Spleen (tissue), 11 donors: ENCODE results near the gene OBSCN. TPM values are rescaled to one million over a fixed set of nuclear protein-coding genes. Genes with fewer than 3 reads are reported as not detected.

Experiments used
- DNase-seq: peaks from one replicate; pipeline ENCODE4 v3.0.0-alpha.2; 2020
- H3K27ac ChIP-seq, 8 donors: fragments of 200-600 bp; sonication (generic) in 7 of 8; 1 replicate in 4 of 8; 2 replicates in 4 of 8; pipeline versions ENCODE4 v1.5.0 to v1.8.0; 2016 to 2021; ENCODE audit warnings: inconsistent platforms in 4 of 8, mild to moderate bottlenecking in 4 of 8, moderate library complexity in 1 of 8
- H3K27me3 ChIP-seq, 7 donors: fragments of 200-600 bp; sonication (generic) in 6 of 7; replicated peaks in 1 of 7; 1 replicate in 4 of 7; 2 replicates in 3 of 7; pipeline versions ENCODE4 v1.5.0 to v1.8.0; 2016 to 2021; ENCODE audit warnings: inconsistent platforms in 3 of 7, mild to moderate bottlenecking in 1 of 7
- H3K36me3 ChIP-seq, 6 donors: fragments of 200-600 bp; sonication (generic) in 5 of 6; 1 replicate in 4 of 6; 2 replicates in 2 of 6; pipeline versions ENCODE4 v1.5.0 to v1.8.0; 2016 to 2021; ENCODE audit warnings: inconsistent platforms in 2 of 6
- H3K4me1 ChIP-seq, 6 donors: fragments of 200-600 bp; sonication (generic) in 5 of 6; 1 replicate in 3 of 6; 2 replicates in 3 of 6; pipeline versions ENCODE4 v1.5.0 to v1.8.0; 2016 to 2021; ENCODE audit warnings: inconsistent platforms in 3 of 6
- H3K4me3 ChIP-seq, 8 donors: fragments of 200-600 bp; sonication (generic) in 7 of 8; 1 replicate in 4 of 8; 2 replicates in 4 of 8; pipeline versions ENCODE4 v1.5.0 to v1.8.0; 2016 to 2021; ENCODE audit warnings: inconsistent platforms in 4 of 8, mild to moderate bottlenecking in 4 of 8, moderate library complexity in 2 of 8
- H3K9me3 ChIP-seq, 8 donors: fragments of 200-600 bp; sonication (generic) in 7 of 8; 1 replicate in 4 of 8; 2 replicates in 4 of 8; pipeline versions ENCODE4 v1.5.0 to v1.8.0; 2016 to 2021; ENCODE audit warnings: inconsistent platforms in 4 of 8
- CTCF ChIP-seq, 11 experiments: fragments of 200-600 bp in 7 of 11; fragments of 450-650 bp in 4 of 11; sonication (generic) in 4 of 11; IDR thresholded peaks in 8 of 11; conservative IDR thresholded peaks in 3 of 11; 1 replicate in 7 of 11; 2 replicates in 4 of 11; pipeline versions ENCODE4 v1.4.0 to v1.8.0; 2016 to 2021; ENCODE audit warnings: antibody characterized with exemption in 11 of 11, inconsistent platforms in 4 of 11, mild to moderate bottlenecking in 1 of 11
- POLR2A ChIP-seq, 3 donors: fragments of 450-650 bp; IDR thresholded peaks; one replicate each; pipeline ENCODE4 v1.5.1; 2017; ENCODE audit warnings: antibody characterized with exemption in 3 of 3, mild to moderate bottlenecking in 1 of 3
- POLR2AphosphoS5 ChIP-seq, 3 donors: sonication (generic); formaldehyde crosslinking; IDR thresholded peaks; one replicate each; pipeline ENCODE4 v1.5.1; 2017; ENCODE audit warnings: antibody characterized with exemption in 3 of 3
- WGBS, 5 donors: extraction: QIAGEN DNeasy Blood & Tissue Kit in 3 of 5; methylation state at CpG; one replicate each; pipeline versions ENCODE4 v1.1.5 to v1.1.7; 2013 to 2018; 5-methylcytosine and 5-hydroxymethylcytosine counted together
- intact Hi-C: fragments of 100-400 bp; cut with DNase I; formaldehyde crosslinking; loops from one replicate; pipeline ENCODE4 v1.15.0; 2023; ENCODE audit warnings: low total_unique reads
- polyA plus RNA-seq, 3 donors: library from polyadenylated mRNA; stranded (reverse); fragments of 200-250 nt; gene quantifications; one replicate each; pipeline ENCODE4 v1.2.1, GENCODE V29; 2013
- total RNA-seq, 7 donors: library from RNA; depleted of rRNA in 3 of 7; stranded (reverse); fragments of >200 nt in 3 of 7; fragmentation: NEBNext Ultra II Directional in 4 of 7; extraction: Animal tissue kit (Norgen Biotek cat#: 25700) in 4 of 7; gene quantifications; one replicate each; pipeline versions ENCODE4 v1.1.0 to v1.2.1, GENCODE V29; 2016 to 2021
- donor health status: healthy with polysubstance abuse.
- donor health status: DM: no; HTN: no; CAD: no; lungs with moderate emphysema.
- donor health status: DM: no; HTN: no; CAD: no.
- donor health status: Bipolar disorder and iron deficiency.
- donor health status: healthy.
- donor health status: DM: no; HTN: no; CAD: no.
- donor health status: DM: yes; HTN: yes; CAD: no.

The OBSCN gene
- total and polyA plus RNA-seq, 10 donors: 12.6 to 71.7 (median 41.9) TPM

DNA sequence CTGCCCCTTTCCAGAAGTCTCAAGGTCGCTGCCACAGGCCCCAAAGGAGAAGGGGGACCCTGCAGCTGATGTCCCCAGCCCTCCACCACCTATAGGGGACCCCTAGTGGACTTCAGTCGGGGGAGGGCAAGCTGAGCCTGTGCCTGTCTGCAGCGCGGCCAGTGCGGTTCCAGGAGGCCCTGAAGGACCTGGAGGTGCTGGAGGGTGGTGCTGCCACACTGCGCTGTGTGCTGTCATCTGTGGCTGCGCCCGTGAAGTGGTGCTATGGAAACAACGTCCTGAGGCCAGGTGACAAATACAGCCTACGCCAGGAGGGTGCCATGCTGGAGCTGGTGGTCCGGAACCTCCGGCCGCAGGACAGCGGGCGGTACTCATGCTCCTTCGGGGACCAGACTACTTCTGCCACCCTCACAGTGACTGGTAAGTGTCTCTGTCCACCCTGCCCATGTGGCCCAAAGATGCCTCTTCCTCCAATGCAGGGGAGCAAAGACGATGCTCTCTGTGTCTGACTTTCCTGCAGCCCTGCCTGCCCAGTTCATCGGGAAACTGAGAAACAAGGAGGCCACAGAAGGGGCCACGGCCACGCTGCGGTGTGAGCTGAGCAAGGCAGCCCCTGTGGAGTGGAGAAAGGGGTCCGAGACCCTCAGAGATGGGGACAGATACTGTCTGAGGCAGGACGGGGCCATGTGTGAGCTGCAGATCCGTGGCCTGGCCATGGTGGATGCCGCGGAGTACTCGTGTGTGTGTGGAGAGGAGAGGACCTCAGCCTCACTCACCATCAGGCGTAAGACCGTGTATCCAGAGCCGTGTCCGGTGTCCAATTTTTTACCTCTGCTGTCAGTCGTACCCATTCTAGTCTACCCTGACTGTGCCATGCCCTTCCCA, 79.9 kb downstream of the OBSCN start:
- intact Hi-C loops: no loop called here
- H3K27me3 ChIP-seq: no peaks in the 10 kb centered on the region
- no peak overlapping the region for H3K27ac ChIP-seq
- H3K4me3 ChIP-seq: no peak overlapping the region
- peak; percentile 69 for DNase-seq
- H3K9me3 ChIP-seq: no peaks in the 10 kb centered on the region
- no peak for TF ChIP-seq CTCF (IDR thresholded peaks at IDR 0.05 in 8 of 11, conservative IDR thresholded peaks at IDR 0.05 in 3 of 11)
- TF ChIP-seq POLR2A (IDR thresholded peaks at IDR 0.05): no peak
- no peak for TF ChIP-seq POLR2AphosphoS5 (IDR thresholded peaks at IDR 0.05)
- H3K36me3 ChIP-seq: peaks cover 0 to 58% (median 13%) of the 10 kb centered on the region in 6 donors
- WGBS, 5 donors: 85 to 95% (median 94%) methylated on average over 22 to 32 of the region's 32 CpGs
- peaks cover 0 to 6% (median 0%) of the 10 kb centered on the region in 6 donors for H3K4me1 ChIP-seq

DNA sequence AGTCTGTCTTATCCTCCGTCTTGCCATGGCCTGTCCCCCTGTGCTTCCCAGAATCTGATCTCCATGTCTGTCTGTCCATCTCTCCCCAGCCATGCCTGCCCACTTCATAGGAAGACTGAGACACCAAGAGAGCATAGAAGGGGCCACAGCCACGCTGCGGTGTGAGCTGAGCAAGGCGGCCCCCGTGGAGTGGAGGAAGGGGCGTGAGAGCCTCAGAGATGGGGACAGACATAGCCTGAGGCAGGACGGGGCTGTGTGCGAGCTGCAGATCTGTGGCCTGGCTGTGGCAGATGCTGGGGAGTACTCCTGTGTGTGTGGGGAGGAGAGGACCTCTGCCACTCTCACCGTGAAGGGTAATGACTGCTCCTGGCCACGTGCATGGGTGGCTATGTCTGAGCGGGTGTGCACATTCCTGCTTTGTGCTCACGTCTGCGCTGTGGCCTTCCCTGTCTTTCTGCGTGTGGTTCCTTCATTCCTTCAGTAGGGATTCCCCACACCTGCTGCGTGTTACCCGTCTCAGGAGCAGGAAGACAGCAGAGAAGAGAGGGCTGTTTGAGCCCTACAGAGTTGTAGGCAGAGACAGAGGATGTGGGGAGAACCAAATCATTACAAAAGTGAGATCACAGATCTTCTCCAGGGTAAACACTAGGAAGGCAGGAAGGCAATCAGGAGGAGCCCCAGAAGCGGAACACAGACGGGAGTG, 80.8 kb downstream of the OBSCN start:
- TF ChIP-seq POLR2AphosphoS5 (IDR thresholded peaks at IDR 0.05) (peak in 1 of 3 donors; percentile 8), CTCF (IDR thresholded peaks at IDR 0.05 in 8 of 11, conservative IDR thresholded peaks at IDR 0.05 in 3 of 11) (no peak), POLR2A (IDR thresholded peaks at IDR 0.05) (no peak)
- H3K27me3 ChIP-seq: no peaks in the 10 kb centered on the region
- peaks cover 0 to 49% (median 8%) of the 10 kb centered on the region in 6 donors for H3K36me3 ChIP-seq
- intact Hi-C loops: no loop called here
- 84 to 94% (median 89%) methylated on average over 18 of the region's 18 CpGs for WGBS, 5 donors
- H3K27ac ChIP-seq: no peak overlapping the region
- no peaks in the 10 kb centered on the region for H3K4me1 ChIP-seq
- no peaks in the 10 kb centered on the region for H3K9me3 ChIP-seq
- DNase-seq: peak; percentile 61
- H3K4me3 ChIP-seq: no peak overlapping the region

GRCh38 chr1:228289239-228289849, 81.5 kb downstream of the OBSCN start:
- peak; percentile 57 for DNase-seq
- intact Hi-C loops: no loop called here
- peaks cover 0 to 46% (median 7%) of the 10 kb centered on the region in 6 donors for H3K36me3 ChIP-seq
- 71 to 88% (median 83%) methylated on average over 3 to 12 of the region's 12 CpGs for WGBS, 5 donors
- TF ChIP-seq POLR2A (IDR thresholded peaks at IDR 0.05): no peak
- no peak for TF ChIP-seq POLR2AphosphoS5 (IDR thresholded peaks at IDR 0.05)
- H3K27me3 ChIP-seq: no peaks in the 10 kb centered on the region
- no peak overlapping the region for H3K27ac ChIP-seq
- no peaks in the 10 kb centered on the region for H3K9me3 ChIP-seq
- H3K4me1 ChIP-seq: no peaks in the 10 kb centered on the region
- no peak overlapping the region for H3K4me3 ChIP-seq

DNA sequence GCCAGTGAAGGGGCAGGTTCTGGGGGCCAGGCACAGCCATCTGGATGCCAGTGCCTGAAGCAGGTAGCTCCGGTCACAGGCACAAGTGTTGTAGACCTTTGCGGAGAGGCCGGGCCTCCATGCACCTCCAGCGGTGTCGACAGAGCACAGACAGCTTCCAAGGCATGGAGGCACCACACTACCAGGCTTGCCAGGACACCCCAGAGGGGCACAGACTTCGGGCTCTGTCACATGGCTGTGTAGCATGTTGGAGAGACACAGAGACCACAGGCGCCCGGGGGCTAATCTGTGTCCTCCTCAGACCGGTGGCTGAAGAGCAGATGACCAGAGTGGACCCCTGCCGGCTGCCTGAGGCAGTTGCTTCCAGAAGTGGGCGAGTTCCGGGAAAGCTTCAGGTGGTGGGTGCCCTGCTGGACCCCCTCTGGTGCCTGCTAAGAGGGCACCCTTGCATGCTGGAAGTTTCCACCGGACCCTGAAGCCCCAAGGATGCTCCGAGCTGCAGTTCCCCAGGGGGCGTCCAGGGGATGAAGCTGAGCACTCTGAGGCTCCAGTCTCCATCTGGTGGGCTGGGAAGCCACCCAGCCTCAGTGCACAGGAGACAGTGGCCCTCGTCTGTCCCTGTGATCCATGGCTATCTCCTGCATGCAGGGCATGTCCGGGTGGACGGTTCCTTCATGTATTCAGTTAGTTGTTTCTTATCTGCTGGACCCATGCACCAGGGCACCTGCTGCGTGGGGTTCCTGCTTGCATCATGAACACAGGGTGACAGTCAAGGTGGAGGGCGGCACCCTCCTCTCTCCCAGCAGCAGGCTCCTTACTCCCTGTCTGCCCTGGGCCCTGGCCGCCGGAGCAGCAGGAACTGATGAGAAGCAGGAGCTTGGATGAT, 82.4 kb downstream of the OBSCN start:
- intact Hi-C loops: no loop called here
- Histone ChIP-seq H3K27me3 (no peaks in the 10 kb centered on the region), H3K4me1 (no peaks in the 10 kb centered on the region), H3K4me3 (no peak overlapping the region), H3K36me3 (peaks cover 0 to 49% (median 7%) of the 10 kb centered on the region in 6 donors), H3K27ac (no peak overlapping the region), H3K9me3 (no peaks in the 10 kb centered on the region)
- 88 to 96% (median 92%) methylated on average over 13 to 22 of the region's 22 CpGs for WGBS, 5 donors
- no peak for TF ChIP-seq POLR2AphosphoS5 (IDR thresholded peaks at IDR 0.05)
- TF ChIP-seq POLR2A (IDR thresholded peaks at IDR 0.05): no peak
- TF ChIP-seq CTCF (IDR thresholded peaks at IDR 0.05 in 8 of 11, conservative IDR thresholded peaks at IDR 0.05 in 3 of 11): no peak
- DNase-seq: peak; percentile 64
